Lung (tissue), 12 donors: ENCODE measurements around the gene LACTBL1. TPM values are rescaled to one million over a fixed set of nuclear protein-coding genes. Genes with fewer than 3 reads are reported as not detected.

Experiments used
- ATAC-seq: fragments of 200-7000 bp; cut with Tn5 transposase; one replicate; pipeline ENCODE4 v1.9.1; 2020; ENCODE audit warnings: moderate number of reproducible peaks; ENCODE audit not compliant: insufficient read depth, low FRiP score
- DNase-seq, 3 donors: peaks; one replicate each; pipeline ENCODE4 v3.0.0-alpha.2; 2013 to 2017
- H3K27ac ChIP-seq, 2 donors: one replicate each; pipeline ENCODE4 v1.5.1; 2013; ENCODE audit warnings: mild to moderate bottlenecking in 2 of 2, moderate library complexity in 2 of 2, control low read depth in 1 of 2, inconsistent platforms in 1 of 2, low read depth in 1 of 2, low read length in 1 of 2
- H3K27me3 ChIP-seq, 3 donors: one replicate each; pipeline ENCODE4 v1.5.1; 2013; ENCODE audit warnings: low read length in 2 of 3; ENCODE audit not compliant: control insufficient read depth in 3 of 3, insufficient read depth in 3 of 3
- H3K36me3 ChIP-seq, 4 donors: one replicate each; pipeline ENCODE4 v1.5.1; 2013; ENCODE audit warnings: low read length in 4 of 4, mild to moderate bottlenecking in 1 of 4, moderate library complexity in 1 of 4; ENCODE audit not compliant: control insufficient read depth in 4 of 4, insufficient read depth in 4 of 4
- H3K4me1 ChIP-seq, 5 donors: one replicate each; pipeline ENCODE4 v1.5.1; 2013; ENCODE audit warnings: low read length in 5 of 5, mild to moderate bottlenecking in 2 of 5, moderate library complexity in 1 of 5; ENCODE audit not compliant: control insufficient read depth in 5 of 5, insufficient read depth in 5 of 5
- H3K4me3 ChIP-seq: one replicate; pipeline ENCODE4 v1.5.1; 2013; ENCODE audit warnings: mild to moderate bottlenecking, control low read depth, moderate library complexity
- H3K9ac ChIP-seq, 2 donors: one replicate each; pipeline ENCODE4 v1.5.1; 2013; ENCODE audit warnings: low read length in 2 of 2, control low read depth in 1 of 2; ENCODE audit not compliant: insufficient read depth in 1 of 2
- H3K9me3 ChIP-seq, 4 donors: one replicate each; pipeline ENCODE4 v1.5.1; 2013; ENCODE audit warnings: low read length in 3 of 4, mild to moderate bottlenecking in 1 of 4, moderate library complexity in 1 of 4; ENCODE audit not compliant: control insufficient read depth in 4 of 4, insufficient read depth in 3 of 4
- WGBS, 2 donors: extraction: QIAGEN DNeasy Blood & Tissue Kit; methylation state at CpG; one replicate each; pipeline ENCODE4 v1.1.7; 2013; 5-methylcytosine and 5-hydroxymethylcytosine counted together
- polyA plus RNA-seq, 2 donors: library from polyadenylated mRNA; stranded (reverse); fragments of 200-250 nt; gene quantifications; one replicate each; pipeline ENCODE4 v1.2.1, GENCODE V29; 2013
- total RNA-seq, 2 donors: library from RNA; depleted of rRNA in 1 of 2; stranded (reverse); fragments of >200 nt in 1 of 2; gene quantifications; one replicate each; pipeline ENCODE4 v1.2.1, GENCODE V29; 2014 to 2021
- TF ChIP-seq, protein P1 (sequence below): IDR thresholded peaks from 2 replicates; pipeline ENCODE4 v1.5.1; 2012; ENCODE audit warnings: mild to moderate bottlenecking; ENCODE audit errors: control extremely low read depth, extremely low read depth
- donor health status: control.
- donor health status: control.
- donor health status: Bipolar disorder and iron deficiency.
- donor health status: healthy.
- donor health status: DM: yes; HTN: yes; CAD: no.

LACTBL1 gene
- total and polyA plus RNA-seq, 4 donors: not detected

DNA sequence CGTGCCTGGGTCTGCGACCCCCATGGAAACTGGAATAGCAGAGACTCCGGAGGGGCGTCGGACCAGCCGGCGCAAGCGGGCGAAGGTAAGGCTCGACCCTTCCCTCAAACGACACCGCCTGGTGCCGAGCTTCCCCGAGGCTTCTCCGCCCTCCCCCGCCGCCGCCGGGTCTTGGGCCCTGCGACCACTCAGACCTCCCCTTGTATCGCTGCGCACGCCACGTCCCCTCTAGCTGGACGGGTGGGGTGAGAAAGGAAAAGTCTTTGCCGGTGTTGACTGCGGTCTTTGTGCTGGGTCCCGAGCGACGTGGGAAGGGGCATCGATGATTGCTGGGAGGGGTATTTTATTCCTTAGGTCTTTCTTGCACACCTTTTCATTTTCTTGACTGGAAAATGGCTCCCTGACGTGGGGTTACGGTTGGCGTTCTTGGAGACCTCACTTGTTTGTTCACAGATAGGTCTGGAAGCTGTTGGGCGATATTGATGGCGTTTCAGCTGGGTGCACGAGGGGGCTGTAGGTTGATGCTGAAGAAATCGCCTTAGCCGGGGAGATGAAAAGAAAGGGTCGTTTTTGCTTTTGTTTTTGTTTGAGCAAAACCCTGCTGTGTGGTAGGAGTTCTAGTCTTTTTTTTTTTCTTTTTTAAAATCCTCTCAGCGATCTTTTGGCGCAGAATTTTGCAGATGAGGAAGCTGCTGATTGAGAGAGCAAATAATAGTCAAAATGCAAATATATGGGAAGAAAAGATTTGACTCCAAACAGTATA, 47.4 kb upstream of the LACTBL1 start:
- H3K9ac ChIP-seq: peak overlapping the region; percentile 86 to 94
- peak overlapping the region; percentile 79 to 93 for H3K27ac ChIP-seq
- 0% methylated on average over 34 to 42 of the region's 42 CpGs for WGBS, 2 donors
- no peaks in the 10 kb centered on the region for H3K9me3 ChIP-seq
- peaks cover 0 to 4% (median 0%) of the 10 kb centered on the region in 5 donors for H3K4me1 ChIP-seq
- peak overlapping the region; percentile 89 for H3K4me3 ChIP-seq
- no peaks in the 10 kb centered on the region for H3K27me3 ChIP-seq
- TF ChIP-seq, protein P1, sequence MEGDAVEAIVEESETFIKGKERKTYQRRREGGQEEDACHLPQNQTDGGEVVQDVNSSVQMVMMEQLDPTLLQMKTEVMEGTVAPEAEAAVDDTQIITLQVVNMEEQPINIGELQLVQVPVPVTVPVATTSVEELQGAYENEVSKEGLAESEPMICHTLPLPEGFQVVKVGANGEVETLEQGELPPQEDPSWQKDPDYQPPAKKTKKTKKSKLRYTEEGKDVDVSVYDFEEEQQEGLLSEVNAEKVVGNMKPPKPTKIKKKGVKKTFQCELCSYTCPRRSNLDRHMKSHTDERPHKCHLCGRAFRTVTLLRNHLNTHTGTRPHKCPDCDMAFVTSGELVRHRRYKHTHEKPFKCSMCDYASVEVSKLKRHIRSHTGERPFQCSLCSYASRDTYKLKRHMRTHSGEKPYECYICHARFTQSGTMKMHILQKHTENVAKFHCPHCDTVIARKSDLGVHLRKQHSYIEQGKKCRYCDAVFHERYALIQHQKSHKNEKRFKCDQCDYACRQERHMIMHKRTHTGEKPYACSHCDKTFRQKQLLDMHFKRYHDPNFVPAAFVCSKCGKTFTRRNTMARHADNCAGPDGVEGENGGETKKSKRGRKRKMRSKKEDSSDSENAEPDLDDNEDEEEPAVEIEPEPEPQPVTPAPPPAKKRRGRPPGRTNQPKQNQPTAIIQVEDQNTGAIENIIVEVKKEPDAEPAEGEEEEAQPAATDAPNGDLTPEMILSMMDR: no peak
- peak; percentile 68 to 75 (median 74) for DNase-seq
- no peaks in the 10 kb centered on the region for H3K36me3 ChIP-seq
- no peak for ATAC-seq

DNA sequence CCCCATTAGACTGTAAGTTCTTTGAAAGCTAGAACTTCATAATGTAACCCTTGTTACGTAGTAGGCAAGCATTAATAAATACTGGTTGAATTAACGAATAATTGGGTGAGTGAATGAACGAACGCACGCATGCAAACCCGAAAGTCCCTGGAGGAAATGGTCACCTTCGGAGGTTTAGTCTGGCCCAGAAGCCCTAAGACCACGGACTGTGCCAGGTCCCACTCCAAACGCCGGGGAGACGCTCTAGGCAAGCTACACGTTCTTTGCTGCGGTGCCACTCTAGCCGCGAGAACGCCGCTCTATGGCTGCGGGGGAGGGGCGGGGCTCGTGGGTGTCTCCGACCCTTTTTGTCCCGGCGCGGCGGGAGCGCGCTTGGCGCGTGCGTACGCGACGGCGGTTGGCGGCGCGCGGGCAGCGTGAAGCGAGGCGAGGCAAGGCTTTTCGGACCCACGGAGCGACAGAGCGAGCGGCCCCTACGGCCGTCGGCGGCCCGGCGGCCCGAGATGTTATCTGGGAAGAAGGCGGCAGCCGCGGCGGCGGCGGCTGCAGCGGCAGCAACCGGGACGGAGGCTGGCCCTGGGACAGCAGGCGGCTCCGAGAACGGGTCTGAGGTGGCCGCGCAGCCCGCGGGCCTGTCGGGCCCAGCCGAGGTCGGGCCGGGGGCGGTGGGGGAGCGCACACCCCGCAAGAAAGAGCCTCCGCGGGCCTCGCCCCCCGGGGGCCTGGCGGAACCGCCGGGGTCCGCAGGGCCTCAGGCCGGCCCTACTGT, 46.6 kb upstream of the LACTBL1 start, which contains the start of gene KDM1A:
Gene KDM1A (plus strand): TSS at position 375 of the 769 bp plus-strand sequence. CDS start 129 bp downstream, at position 504.
- Histone ChIP-seq H3K4me3 (peak within 1 kb of the TSS; percentile 89), H3K9ac (peak within 1 kb of the TSS; percentile 94 to 95), H3K27ac (peak within 1 kb of the TSS; percentile 79 to 93), H3K4me1 (peaks cover 0 to 2% (median 0%) of the 10 kb centered on the region in 5 donors), H3K9me3 (no peaks in the 10 kb centered on the region), H3K27me3 (no peaks in the 10 kb centered on the region), H3K36me3 (no peaks in the 10 kb centered on the region)
- DNase-seq (peak; percentile 99), ATAC-seq (peak; percentile 96)
- TF ChIP-seq, protein P1: no peak
- WGBS, 2 donors: 0 to 1% methylated on average over 58 to 85 of the region's 85 CpGs

DNA sequence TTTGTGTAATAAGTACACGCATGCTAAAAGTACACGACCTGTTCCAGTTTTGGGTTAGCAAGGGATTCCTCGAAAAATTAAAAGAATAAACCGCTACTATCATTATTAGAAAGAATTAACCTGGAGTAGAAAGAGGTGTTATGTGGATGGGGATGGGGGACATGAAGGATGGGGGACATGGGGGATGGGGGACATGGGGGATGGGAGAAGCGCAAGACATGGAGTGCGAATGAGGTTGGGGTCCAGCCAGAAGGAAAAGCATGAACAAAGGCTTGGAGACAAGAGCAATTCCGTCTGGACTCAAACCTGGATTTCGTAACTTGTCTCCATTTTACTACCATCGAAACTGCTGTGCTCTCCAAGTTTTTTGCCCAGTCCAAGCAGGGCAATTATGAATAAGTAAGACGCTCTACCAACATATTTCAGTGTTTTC, 46.0 kb upstream of the LACTBL1 start:
- DNase-seq (peak in 2 of 3 donors; percentile 29 to 65), ATAC-seq (no peak)
- TF ChIP-seq, protein P1: no peak
- Histone ChIP-seq H3K9me3 (no peaks in the 10 kb centered on the region), H3K36me3 (no peaks in the 10 kb centered on the region), H3K9ac (peak overlapping the region in 1 of 2 donors; percentile 95), H3K27ac (peak overlapping the region; percentile 54 to 67), H3K4me1 (peaks cover 0 to 2% (median 0%) of the 10 kb centered on the region in 5 donors), H3K27me3 (no peaks in the 10 kb centered on the region), H3K4me3 (peak overlapping the region; percentile 24)
- WGBS, 2 donors: 25 to 39% methylated on average over 10 of the region's 10 CpGs
